ENCODE results near the gene NCOA4. TPM values are rescaled to one million over a fixed set of nuclear protein-coding genes. Genes with fewer than 3 reads are reported as not detected.
"Not testable (repeated sequence)": the region's sequence is repeated elsewhere in the genome, so short reads cannot be mapped to it uniquely, and the experiment has no call there.

Gene NCOA4
- total and polyA plus RNA-seq, 4 donors: 40.5 to 281 (median 109) TPM

GRCh38 chr10:45971019-45971418 lies 59.4 kb downstream of the NCOA4 start:
- WGBS, 2 donors: 40 to 66% methylated on average over 14 of the region's 14 CpGs
- H3K27me3 ChIP-seq (ENCODE audit: control insufficient read depth in 3 of 3, insufficient read depth in 3 of 3, low read length in 2 of 3); DNase-seq; H3K9me3 ChIP-seq (ENCODE audit: control insufficient read depth in 4 of 4, insufficient read depth in 3 of 4, low read length in 3 of 4); ATAC-seq (ENCODE audit: insufficient read depth, low FRiP score); H3K4me3 ChIP-seq; H3K4me1 ChIP-seq (ENCODE audit: control insufficient read depth in 5 of 5, insufficient read depth in 5 of 5, low read length in 5 of 5); H3K36me3 ChIP-seq (ENCODE audit: control insufficient read depth in 4 of 4, insufficient read depth in 4 of 4, low read length in 4 of 4); H3K27ac ChIP-seq (ENCODE audit: low read depth in 1 of 2, low read length in 1 of 2): not testable (repeated sequence)
- peak overlapping the region in 1 of 2 donors; percentile 46 for H3K9ac ChIP-seq (ENCODE audit: insufficient read depth in 1 of 2, low read length in 2 of 2)

DNA sequence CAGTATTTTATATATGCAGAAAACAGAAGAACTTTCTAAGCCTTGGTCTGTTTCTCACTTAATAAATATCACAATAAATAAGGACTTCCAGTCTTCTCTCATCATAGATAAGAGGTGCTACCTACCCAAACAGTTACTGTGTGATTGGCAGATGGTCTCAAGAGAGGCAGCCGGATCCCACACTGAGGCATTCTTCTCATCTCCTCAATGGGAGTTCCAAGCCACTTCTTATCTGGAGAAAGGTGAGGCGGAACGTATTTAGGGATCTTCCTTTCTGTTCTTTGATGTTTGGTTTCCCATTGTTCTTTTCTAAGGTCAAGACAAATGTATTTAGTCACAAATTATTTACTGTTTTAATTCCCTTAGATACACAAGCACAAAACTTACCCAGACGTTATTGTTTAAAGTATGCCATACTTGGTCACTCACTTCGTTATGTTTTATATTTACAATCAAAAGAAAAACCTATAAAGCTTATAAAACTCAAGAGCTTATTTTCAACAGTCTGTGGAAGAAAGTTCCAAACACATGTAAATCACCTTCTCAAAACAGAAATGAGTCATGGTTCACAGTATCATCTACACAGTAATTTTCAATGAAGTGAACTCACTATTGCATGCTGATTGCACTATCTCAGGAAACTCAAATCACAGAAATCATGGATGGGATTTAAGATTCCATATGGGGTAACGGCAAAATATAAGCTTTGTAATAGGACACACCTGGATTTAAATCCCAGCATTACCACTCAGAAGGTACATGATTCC lies 67.6 kb downstream of the NCOA4 start:
- not testable (repeated sequence) for ATAC-seq (ENCODE audit: insufficient read depth, low FRiP score); DNase-seq; H3K9me3 ChIP-seq (ENCODE audit: control insufficient read depth in 4 of 4, insufficient read depth in 3 of 4, low read length in 3 of 4)

GRCh38 chr10:45957928-45958327 lies 72.5 kb downstream of the NCOA4 start:
- not testable (repeated sequence) for H3K27me3 ChIP-seq (ENCODE audit: control insufficient read depth in 3 of 3, insufficient read depth in 3 of 3, low read length in 2 of 3); H3K27ac ChIP-seq (ENCODE audit: low read depth in 1 of 2, low read length in 1 of 2); H3K9me3 ChIP-seq (ENCODE audit: control insufficient read depth in 4 of 4, insufficient read depth in 3 of 4, low read length in 3 of 4); H3K9ac ChIP-seq (ENCODE audit: insufficient read depth in 1 of 2, low read length in 2 of 2); H3K36me3 ChIP-seq (ENCODE audit: control insufficient read depth in 4 of 4, insufficient read depth in 4 of 4, low read length in 4 of 4); DNase-seq; H3K4me1 ChIP-seq (ENCODE audit: control insufficient read depth in 5 of 5, insufficient read depth in 5 of 5, low read length in 5 of 5); H3K4me3 ChIP-seq; ATAC-seq (ENCODE audit: insufficient read depth, low FRiP score)
- 96 to 98% methylated on average over 6 of the region's 6 CpGs for WGBS, 2 donors

More for the DNA sequence above, 67.6 kb downstream of the NCOA4 start:
- not testable (repeated sequence) for H3K4me3 ChIP-seq; H3K9ac ChIP-seq (ENCODE audit: insufficient read depth in 1 of 2, low read length in 2 of 2); H3K27me3 ChIP-seq (ENCODE audit: control insufficient read depth in 3 of 3, insufficient read depth in 3 of 3, low read length in 2 of 3); H3K27ac ChIP-seq (ENCODE audit: low read depth in 1 of 2, low read length in 1 of 2); H3K4me1 ChIP-seq (ENCODE audit: control insufficient read depth in 5 of 5, insufficient read depth in 5 of 5, low read length in 5 of 5); H3K36me3 ChIP-seq (ENCODE audit: control insufficient read depth in 4 of 4, insufficient read depth in 4 of 4, low read length in 4 of 4)
- 83 to 89% methylated on average over 6 of the region's 6 CpGs for WGBS, 2 donors

- not testable (repeated sequence) for H3K9me3 ChIP-seq (ENCODE audit: control insufficient read depth in 4 of 4, insufficient read depth in 3 of 4, low read length in 3 of 4); H3K36me3 ChIP-seq (ENCODE audit: control insufficient read depth in 4 of 4, insufficient read depth in 4 of 4, low read length in 4 of 4); H3K4me1 ChIP-seq (ENCODE audit: control insufficient read depth in 5 of 5, insufficient read depth in 5 of 5, low read length in 5 of 5); H3K27me3 ChIP-seq (ENCODE audit: control insufficient read depth in 3 of 3, insufficient read depth in 3 of 3, low read length in 2 of 3); H3K4me3 ChIP-seq; H3K27ac ChIP-seq (ENCODE audit: low read depth in 1 of 2, low read length in 1 of 2); H3K9ac ChIP-seq (ENCODE audit: insufficient read depth in 1 of 2, low read length in 2 of 2); ATAC-seq (ENCODE audit: insufficient read depth, low FRiP score)
- 87 to 90% methylated on average over 3 to 4 of the region's 6 CpGs for WGBS, 2 donors
- peak in 1 of 3 donors; percentile 0 for DNase-seq
These were observed 73.8 kb downstream of the NCOA4 start for GRCh38 chr10:45956634-45957033.

Small RNAs within 50 kb of the gene (small RNA-seq; reads per million reads assigned to genes)
- not detected for gene SNORA74C-1 (ENCODE audit: low replicate concordance)

Other genes with a start within 250 kb of the NCOA4 start
- 10 to 100 TPM; 15.2 to 16.6 TPM for gene AGAP4, start 183.1 kb downstream of the NCOA4 start, total RNA-seq
- 10 to 100 TPM in 1 of 2 donors, 1 to 10 TPM in 1; 7.1 to 12.7 TPM for gene AGAP4, start 183.1 kb downstream of the NCOA4 start, polyA plus RNA-seq
- 10 to 100 TPM; 37.0 to 41.5 TPM for gene TIMM23, start 58.1 kb downstream of the NCOA4 start, total RNA-seq
- 10 to 100 TPM; 51.5 to 63.1 TPM for gene TIMM23, start 58.1 kb downstream of the NCOA4 start, polyA plus RNA-seq
- under 1 TPM in 1 of 2 donors, not detected in 1; 0.64 TPM for gene MSMB, start 15.6 kb upstream of the NCOA4 start, total RNA-seq
- 10 to 100 TPM; 18.5 to 62.7 TPM for gene MSMB, start 15.6 kb upstream of the NCOA4 start, polyA plus RNA-seq